Skeletal muscle tissue (tissue), 4 donors: ENCODE data around the gene HNRNPC. TPM values are rescaled to one million over a fixed set of nuclear protein-coding genes. Genes with fewer than 3 reads are reported as not detected.
"Not testable (repeated sequence)": the region's sequence is repeated elsewhere in the genome, so short reads cannot be mapped to it uniquely, and the experiment has no call there.

ENCODE experiments used
- H3K27ac ChIP-seq: one replicate; pipeline ENCODE4 v1.7.0; 2013; ENCODE audit warnings: mild to moderate bottlenecking, low read depth, low read length, inconsistent platforms
- H3K27me3 ChIP-seq, 3 donors: one replicate each; pipeline ENCODE4 v1.7.0; 2013; ENCODE audit warnings: low read length in 3 of 3; ENCODE audit not compliant: control insufficient read depth in 3 of 3, insufficient read depth in 3 of 3
- H3K36me3 ChIP-seq, 3 donors: one replicate each; pipeline ENCODE4 v1.7.0; 2013; ENCODE audit warnings: low read length in 3 of 3; ENCODE audit not compliant: control insufficient read depth in 3 of 3, insufficient read depth in 3 of 3
- H3K4me1 ChIP-seq, 3 donors: one replicate each; pipeline ENCODE4 v1.7.0; 2013; ENCODE audit warnings: low read length in 3 of 3, mild to moderate bottlenecking in 3 of 3; ENCODE audit not compliant: control insufficient read depth in 3 of 3, insufficient read depth in 3 of 3
- H3K4me3 ChIP-seq, 3 donors: one replicate each; pipeline ENCODE4 v1.7.0; 2013; ENCODE audit warnings: low read length in 3 of 3
- H3K9ac ChIP-seq, 3 donors: one replicate each; pipeline ENCODE4 v1.7.0; 2013; ENCODE audit warnings: low read length in 3 of 3, mild to moderate bottlenecking in 3 of 3, moderate library complexity in 2 of 3, low read depth in 1 of 3
- H3K9me3 ChIP-seq, 3 donors: one replicate each; pipeline ENCODE4 v1.7.0; 2013; ENCODE audit warnings: low read length in 3 of 3; ENCODE audit not compliant: control insufficient read depth in 3 of 3
- total RNA-seq: library from RNA; depleted of rRNA; stranded (reverse); fragments of >200 nt; gene quantifications from one replicate; pipeline ENCODE4 v1.2.3, GENCODE V29; 2014
- donor health status: Osteomylitis.

HNRNPC gene
- total RNA-seq, 1 donor from 2014 or later, result 440 TPM

DNA sequence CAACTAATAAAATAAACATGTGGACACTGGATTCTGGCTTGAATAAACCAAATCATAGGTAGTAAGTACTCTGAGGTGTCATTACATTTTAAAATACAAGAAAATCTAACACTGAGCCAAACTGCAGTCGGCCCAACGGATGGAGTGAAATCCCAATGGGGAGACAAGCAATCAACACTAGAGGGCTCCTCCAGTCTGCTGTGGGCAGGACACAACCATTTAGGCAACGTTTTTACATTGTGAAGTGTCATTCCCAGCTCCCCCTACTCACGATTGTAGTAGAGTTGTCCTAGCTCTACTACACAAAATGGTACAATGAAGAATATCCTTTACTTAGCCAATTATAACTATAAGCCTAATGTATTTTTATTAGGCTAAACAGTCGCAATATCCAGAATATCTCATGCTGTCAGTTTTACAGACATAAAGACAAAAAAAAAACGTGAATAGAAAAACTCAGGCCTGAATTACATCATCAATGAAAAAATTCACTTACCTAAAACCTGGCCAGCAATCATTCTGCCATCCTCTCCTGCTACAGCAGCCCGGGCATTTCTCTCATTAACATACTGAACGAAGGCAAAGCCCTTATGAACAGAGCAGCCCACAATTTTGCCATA lies 35.7 kb downstream of the HNRNPC start:
- Histone ChIP-seq H3K9ac (no peak overlapping the region), H3K27me3 (no peaks in the 10 kb centered on the region), H3K4me3 (no peak overlapping the region), H3K36me3 (peaks cover 23 to 40% (median 40%) of the 10 kb centered on the region in 3 donors), H3K9me3 (no peaks in the 10 kb centered on the region), H3K27ac (no peak overlapping the region), H3K4me1 (peaks cover 5 to 32% (median 8%) of the 10 kb centered on the region in 3 donors)

DNA sequence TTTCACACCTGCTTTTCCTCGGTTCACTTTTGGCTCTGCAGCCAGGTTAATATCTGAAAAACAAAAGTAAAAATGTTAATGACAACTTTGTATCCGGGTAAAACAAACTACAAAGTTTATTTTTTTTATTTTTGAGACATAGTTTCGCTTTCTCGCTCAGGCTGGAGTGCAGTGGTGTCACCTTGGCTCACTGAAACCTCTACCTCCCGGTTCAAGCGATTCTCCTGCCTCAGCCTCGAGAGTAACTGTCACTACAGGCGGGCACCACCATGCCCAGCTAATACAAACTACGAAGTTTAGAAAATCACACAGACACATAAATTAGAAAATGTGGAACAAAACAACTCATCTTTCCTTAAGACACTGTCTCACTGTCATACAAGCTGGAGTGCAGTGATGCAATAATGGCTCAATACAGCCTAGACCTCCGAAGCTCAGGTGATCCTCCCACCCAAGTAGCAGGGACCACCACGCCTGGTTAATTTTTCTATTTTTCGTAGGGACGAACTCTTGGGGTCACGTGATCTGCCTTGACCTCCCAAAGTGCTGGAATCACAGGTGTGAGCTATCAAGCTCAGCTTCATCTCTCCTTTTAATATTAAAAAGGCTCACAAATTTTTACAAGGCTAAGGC lies 38.1 kb downstream of the HNRNPC start:
- peaks cover 5 to 29% (median 6%) of the 10 kb centered on the region in 3 donors for H3K4me1 ChIP-seq
- no peaks in the 10 kb centered on the region for H3K27me3 ChIP-seq
- H3K27ac ChIP-seq, result no peak overlapping the region
- no peaks in the 10 kb centered on the region for H3K9me3 ChIP-seq
- peaks cover 23 to 59% (median 42%) of the 10 kb centered on the region in 3 donors for H3K36me3 ChIP-seq
- H3K4me3 ChIP-seq, result no peak overlapping the region
- no peak overlapping the region for H3K9ac ChIP-seq

GRCh38 chr14:21229821-21230220 lies 39.4 kb downstream of the HNRNPC start:
- no peaks in the 10 kb centered on the region for H3K27me3 ChIP-seq
- H3K9ac ChIP-seq, result no peak overlapping the region
- peaks cover 5 to 29% (median 6%) of the 10 kb centered on the region in 3 donors for H3K4me1 ChIP-seq
- H3K9me3 ChIP-seq, result no peaks in the 10 kb centered on the region
- peaks cover 23 to 71% (median 51%) of the 10 kb centered on the region in 3 donors for H3K36me3 ChIP-seq
- no peak overlapping the region for H3K4me3 ChIP-seq
- no peak overlapping the region for H3K27ac ChIP-seq

- peaks cover 16 to 73% (median 50%) of the 10 kb centered on the region in 3 donors for H3K36me3 ChIP-seq
- peaks cover 2 to 21% (median 10%) of the 10 kb centered on the region in 3 donors for H3K4me1 ChIP-seq
- H3K4me3 ChIP-seq, result no peak overlapping the region
- H3K27ac ChIP-seq, result no peak overlapping the region
- no peak overlapping the region for H3K9ac ChIP-seq
- no peaks in the 10 kb centered on the region for H3K27me3 ChIP-seq
- no peaks in the 10 kb centered on the region for H3K9me3 ChIP-seq
Measured at GRCh38 chr14:21227981-21228380, 41.3 kb downstream of the HNRNPC start.

DNA sequence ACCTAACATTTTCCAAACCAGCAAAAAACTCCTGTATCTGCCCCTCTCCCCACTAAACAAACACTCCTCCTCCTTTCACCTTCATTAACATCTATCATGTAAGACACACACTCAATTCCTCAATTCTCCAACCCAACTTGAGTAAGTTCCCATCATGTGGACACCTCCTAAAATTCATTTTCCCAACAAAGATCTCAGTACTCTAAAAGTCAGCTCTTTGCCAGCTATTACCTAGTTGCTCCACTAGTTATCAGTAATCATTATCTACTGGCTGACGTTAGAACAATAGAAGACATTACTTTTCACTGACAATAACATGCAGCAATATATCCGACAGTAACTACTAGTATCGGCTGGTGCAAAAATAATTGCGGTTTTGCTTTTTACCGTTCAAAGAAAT lies 42.1 kb downstream of the HNRNPC start:
- H3K4me3 ChIP-seq, result no peak overlapping the region
- no peaks in the 10 kb centered on the region for H3K9me3 ChIP-seq
- H3K36me3 ChIP-seq, result peaks cover 19 to 69% (median 44%) of the 10 kb centered on the region in 3 donors
- no peak overlapping the region for H3K9ac ChIP-seq
- peaks cover 2 to 14% (median 8%) of the 10 kb centered on the region in 3 donors for H3K4me1 ChIP-seq
- H3K27me3 ChIP-seq, result no peaks in the 10 kb centered on the region
- no peak overlapping the region for H3K27ac ChIP-seq

GRCh38 chr14:21226467-21226866 lies 42.8 kb downstream of the HNRNPC start:
- no peaks in the 10 kb centered on the region for H3K9me3 ChIP-seq
- H3K9ac ChIP-seq, result no peak overlapping the region
- H3K27ac ChIP-seq, result no peak overlapping the region
- no peaks in the 10 kb centered on the region for H3K27me3 ChIP-seq
- H3K36me3 ChIP-seq, result peaks cover 23 to 65% (median 43%) of the 10 kb centered on the region in 3 donors
- H3K4me1 ChIP-seq, result peaks cover 2 to 8% (median 8%) of the 10 kb centered on the region in 3 donors
- no peak overlapping the region for H3K4me3 ChIP-seq

- Histone ChIP-seq H3K36me3 (peaks cover 25 to 53% (median 37%) of the 10 kb centered on the region in 3 donors), H3K4me1 (peaks cover 0 to 12% (median 11%) of the 10 kb centered on the region in 3 donors)
- H3K27me3 ChIP-seq, H3K27ac ChIP-seq, H3K9me3 ChIP-seq, H3K4me3 ChIP-seq, H3K9ac ChIP-seq: not testable (repeated sequence)
Measured at GRCh38 chr14:21225164-21225563, 44.1 kb downstream of the HNRNPC start.

- Histone ChIP-seq H3K27me3 (no peaks in the 10 kb centered on the region), H3K36me3 (peaks cover 15 to 28% (median 19%) of the 10 kb centered on the region in 3 donors), H3K9ac (no peak overlapping the region), H3K4me1 (peaks cover 4 to 24% (median 15%) of the 10 kb centered on the region in 3 donors), H3K9me3 (no peaks in the 10 kb centered on the region), H3K27ac (no peak overlapping the region), H3K4me3 (no peak overlapping the region)
Measured at GRCh38 chr14:21220874-21221477, 48.3 kb downstream of the HNRNPC start.

- no peak overlapping the region for H3K4me3 ChIP-seq
- peak overlapping the region; percentile 4 for H3K27ac ChIP-seq
- H3K27me3 ChIP-seq, result no peaks in the 10 kb centered on the region
- no peaks in the 10 kb centered on the region for H3K9me3 ChIP-seq
- peaks cover 4 to 24% (median 15%) of the 10 kb centered on the region in 3 donors for H3K4me1 ChIP-seq
- no peak overlapping the region for H3K9ac ChIP-seq
- H3K36me3 ChIP-seq, result peaks cover 15 to 19% (median 17%) of the 10 kb centered on the region in 3 donors
Measured at GRCh38 chr14:21219561-21220111, 49.6 kb downstream of the HNRNPC start.

GRCh38 chr14:21219120-21219519 lies 50.1 kb downstream of the HNRNPC start:
- peaks cover 4 to 24% (median 15%) of the 10 kb centered on the region in 3 donors for H3K4me1 ChIP-seq
- peaks cover 12 to 24% (median 15%) of the 10 kb centered on the region in 3 donors for H3K36me3 ChIP-seq
- H3K27ac ChIP-seq, result peak overlapping the region; percentile 4
- no peaks in the 10 kb centered on the region for H3K27me3 ChIP-seq
- no peaks in the 10 kb centered on the region for H3K9me3 ChIP-seq
- H3K9ac ChIP-seq, result no peak overlapping the region
- H3K4me3 ChIP-seq, result no peak overlapping the region
